GM20431 (cell line): Measurements from ENCODE around the gene SLC25A1.

Source experiments
- in situ Hi-C: fragments of 300-500 bp; cut with MseI, MboI; formaldehyde crosslinking; loops from one replicate; pipeline ENCODE4 v1.15.0; 2020; ENCODE audit warnings: low sequenced_read_pairs; ENCODE audit not compliant: unreplicated experiment

The SLC25A1 gene

DNA sequence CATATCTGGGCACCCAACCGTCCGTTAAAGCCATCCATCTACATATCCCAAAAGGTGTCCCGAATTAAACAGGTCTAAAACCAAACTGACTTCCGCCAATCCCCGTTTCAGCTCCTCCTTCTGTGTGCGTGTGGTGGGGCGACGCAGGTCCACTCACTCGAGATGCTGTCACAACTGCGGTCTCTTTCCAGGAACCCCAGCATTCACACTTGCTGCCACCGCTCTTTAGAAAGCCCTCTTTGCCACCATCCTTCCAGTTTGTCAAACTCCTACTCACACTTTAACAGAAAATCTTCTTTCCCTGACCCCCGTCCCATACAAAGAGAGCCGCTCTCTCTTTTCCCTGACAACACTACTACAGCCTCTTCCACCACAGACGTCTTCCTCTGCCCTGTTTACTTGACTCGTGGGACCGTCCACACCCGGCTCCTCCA is 34.6 kb downstream of the SLC25A1 start:
- in situ Hi-C loops, result no loop called here

DNA sequence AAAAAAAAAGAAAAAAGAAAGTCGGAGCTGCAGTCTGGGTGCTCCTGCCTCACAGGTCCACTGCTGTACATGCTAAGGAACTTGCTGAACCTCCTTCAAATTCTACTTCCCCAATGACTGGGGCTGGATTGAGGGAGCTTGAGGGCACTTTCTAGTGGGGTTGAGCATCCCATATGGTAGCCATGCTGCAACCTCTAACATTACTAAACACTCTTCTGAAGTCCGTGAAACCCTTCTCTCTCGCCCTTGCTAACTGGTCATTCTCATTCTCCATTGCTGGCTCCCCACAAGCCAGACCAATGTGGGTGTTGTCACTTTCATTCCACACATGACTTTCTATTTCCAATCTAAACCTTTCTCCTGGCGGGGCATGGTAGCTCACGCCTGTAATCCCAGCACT is 35.3 kb downstream of the SLC25A1 start:
- in situ Hi-C loops, result no loop called here

DNA sequence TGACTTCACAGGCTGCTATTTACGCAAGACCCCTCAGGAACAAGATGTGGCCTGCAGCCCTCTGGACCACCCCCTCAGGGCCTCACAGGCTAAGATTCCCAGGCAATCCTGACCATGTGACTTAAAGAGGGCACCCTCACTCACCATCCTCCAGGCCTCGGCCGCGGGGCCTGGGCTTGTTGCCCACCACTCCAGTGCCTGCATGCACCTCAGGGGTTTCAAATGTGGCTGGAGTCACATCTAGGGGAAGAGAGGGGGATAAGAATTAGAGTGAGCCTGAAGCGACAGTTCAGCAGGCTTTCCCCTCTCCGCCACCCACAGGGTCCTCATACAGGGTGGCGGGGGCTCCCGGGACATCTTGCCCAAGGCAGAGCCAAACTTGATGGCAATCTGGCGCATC is 36.1 kb downstream of the SLC25A1 start:
- in situ Hi-C loops, result no loop called here

DNA sequence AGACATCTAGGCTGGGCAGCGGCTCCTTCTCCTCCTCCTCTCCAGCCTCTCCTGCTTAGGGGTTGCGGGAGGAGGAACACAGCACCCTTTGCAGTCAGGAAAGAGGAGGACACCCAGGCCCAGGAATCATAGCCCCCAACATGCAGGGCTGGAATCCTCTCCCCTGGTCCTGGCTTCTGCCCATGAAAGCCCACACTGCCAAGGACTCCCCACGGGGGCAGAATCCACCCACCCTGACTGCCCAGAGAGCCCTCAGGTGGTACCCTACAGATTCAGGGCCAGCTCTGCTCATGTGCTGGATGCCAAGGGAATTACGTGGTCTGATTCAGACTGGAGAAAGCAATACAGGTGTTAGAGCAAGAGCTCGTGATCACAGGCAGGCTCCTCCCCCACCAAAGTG is 38.6 kb downstream of the SLC25A1 start:
- in situ Hi-C loops, result no loop called here

DNA sequence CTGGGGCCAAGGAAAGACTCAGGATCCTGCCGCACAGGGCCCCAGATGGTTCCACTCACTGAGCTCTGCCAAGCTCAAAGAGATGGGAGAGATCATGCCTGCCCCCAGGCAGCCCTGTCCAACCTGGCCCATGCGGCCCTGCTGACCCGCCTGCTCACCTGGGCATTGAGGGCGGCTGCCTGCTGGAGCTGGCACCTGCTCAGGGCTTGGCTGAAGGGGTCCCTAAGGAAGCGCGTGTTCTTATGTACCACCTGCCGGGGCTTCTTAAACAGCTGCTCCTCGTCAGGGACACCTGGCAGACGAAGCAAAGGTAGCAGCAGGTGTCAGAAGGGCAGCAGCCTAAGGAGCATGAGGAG is 39.6 kb downstream of the SLC25A1 start:
- in situ Hi-C loops, result no loop called here

DNA sequence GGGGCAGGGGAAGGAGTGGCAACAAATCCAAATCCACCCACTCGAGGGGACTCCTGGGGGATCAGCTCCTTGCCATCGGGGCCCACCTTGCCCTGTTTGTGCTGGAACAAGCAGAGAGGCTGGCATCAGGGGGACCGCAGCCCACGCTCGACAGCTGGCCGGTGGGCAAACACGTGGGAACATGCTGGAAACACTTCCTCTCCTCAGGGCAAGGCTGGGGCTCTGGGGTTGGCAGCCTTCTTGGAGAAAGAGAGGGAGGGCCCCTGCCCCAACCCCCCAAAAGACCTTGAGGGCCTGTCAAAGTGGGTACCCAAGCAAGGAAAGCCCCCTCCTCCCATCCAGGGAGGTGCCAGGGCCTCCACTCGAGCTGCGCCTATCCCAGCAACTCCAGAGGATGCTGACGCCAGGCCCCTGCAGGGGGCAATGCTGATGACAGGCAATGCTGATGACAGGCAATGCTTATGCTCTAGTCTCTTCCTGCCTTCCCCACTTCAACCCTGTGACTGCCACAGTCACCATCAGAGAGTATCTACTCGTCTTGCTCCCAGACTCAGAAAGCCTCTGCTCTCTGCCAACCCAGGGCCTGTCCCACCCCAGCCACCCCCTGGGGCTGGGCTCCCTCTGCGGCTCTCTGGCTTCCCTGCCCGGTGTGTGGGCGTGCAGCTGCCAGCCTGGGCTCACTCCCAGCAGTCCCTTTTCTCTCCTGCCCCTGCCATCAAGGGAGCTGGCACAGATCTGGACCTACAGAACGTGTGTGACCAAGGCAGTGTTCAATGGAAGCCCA is 40.1 kb downstream of the SLC25A1 start:
- in situ Hi-C loops, result no loop called here

DNA sequence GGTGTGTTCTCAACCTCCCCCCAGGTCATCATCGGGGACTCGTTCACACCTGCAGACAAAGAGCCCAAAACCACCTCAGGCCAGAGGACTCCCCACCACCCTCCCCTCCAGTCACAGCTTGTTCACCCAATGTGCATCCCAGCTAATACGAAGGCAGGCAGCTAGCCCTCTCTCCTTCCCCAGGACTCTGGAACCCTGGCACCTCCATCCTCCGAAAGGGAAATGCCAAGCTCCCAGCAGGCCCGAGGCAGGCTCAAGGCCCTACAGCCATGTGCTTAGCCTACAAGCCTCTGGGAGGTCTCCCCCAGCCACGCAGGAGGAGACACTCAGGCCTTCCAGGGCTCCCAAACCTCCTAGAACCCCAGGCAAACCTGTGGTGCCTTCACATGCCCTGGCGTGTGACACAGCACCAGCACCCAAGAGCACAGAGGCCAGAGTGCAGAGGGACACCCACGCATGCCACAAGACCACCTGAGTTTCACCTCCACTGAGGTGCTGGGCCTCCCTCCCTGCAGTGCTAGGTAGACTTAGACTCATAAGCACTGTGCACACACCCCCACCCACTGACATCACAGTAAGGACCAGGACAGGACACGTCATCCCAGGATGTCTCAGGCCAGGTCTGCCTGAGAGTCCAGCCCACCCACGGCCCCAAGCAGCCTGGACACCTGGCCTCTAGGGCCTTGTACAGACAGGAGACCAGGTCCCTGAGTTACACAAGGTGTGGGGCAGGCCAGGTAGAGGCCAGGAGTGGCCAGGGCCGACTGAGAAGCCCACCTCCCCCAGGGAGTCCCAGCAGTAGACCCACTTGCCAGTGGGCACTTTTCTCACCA is 40.9 kb downstream of the SLC25A1 start:
- in situ Hi-C loops, result no loop called here

DNA sequence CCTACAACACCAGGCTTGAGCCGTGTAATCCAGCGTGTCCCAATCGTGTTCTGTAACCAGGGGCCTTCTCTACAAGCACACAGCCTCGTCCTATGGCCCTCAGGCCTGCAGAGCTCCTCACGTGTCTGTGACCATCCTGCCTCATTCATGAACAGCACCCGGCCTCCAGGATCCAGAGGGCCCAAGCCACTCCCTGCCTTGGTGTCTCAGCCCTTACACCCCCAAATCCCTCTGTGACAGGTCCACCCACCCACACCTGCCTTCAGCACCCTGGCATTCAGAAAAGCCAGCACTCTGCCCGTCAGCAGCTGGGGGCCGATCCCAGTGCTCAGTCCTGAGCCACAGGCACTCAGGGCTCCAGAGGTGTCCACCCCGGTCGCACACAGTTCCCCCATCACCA is 41.6 kb downstream of the SLC25A1 start:
- in situ Hi-C loops, result no loop called here

DNA sequence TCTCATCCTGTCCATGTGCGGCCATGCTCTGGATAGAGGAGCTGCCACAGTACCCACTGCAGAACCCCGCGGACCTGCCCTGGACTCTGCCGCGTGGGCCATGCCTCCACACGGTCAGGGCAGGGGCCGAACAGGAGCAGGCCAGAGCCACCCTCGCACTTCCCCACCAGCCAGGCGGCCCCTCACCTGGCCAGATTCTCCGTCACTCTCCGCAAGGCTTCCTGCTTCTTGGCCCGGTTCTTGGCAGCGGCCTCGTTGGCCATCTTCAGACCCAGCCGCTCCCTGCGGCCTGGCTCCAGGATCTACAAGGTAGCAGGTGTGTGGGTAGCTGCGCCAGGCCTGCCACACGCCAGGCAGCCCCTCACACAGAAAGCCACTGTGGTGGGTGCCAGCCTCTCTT is 43.7 kb downstream of the SLC25A1 start:
- in situ Hi-C loops, result no loop called here

DNA sequence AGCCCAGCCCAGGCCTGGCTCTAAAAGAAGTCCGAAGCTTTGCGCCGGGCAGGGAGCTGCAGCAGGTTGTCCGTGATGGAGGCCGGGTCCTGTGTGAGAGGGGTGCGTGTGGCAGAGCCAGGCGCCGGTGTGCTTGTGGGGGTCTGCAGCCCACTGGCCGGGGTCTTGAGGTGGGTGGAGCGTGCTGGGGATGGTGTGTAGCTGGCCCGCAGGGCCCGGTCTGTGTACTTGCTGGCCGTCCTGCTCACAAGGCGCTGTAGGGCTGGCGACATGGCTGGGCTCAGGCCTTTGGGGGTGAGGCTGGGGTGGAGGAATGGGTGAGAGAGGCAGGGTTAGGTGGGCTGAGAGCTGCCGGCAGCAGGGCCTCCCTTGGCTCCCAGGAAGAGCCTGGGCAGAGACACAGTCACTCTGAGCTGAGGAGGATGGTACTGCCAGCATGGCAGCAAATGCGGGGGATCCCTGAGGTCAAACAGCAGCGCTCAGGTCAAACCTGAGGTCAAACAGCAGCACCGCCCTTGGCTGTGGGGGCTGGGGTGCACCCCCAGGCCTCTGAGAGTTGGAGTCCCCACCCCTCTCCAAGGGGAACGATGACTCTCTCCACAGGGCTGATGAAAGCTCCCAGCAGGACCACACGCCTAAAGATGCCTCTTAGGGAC is 44.2 kb downstream of the SLC25A1 start:
- in situ Hi-C loops, result no loop called here

DNA sequence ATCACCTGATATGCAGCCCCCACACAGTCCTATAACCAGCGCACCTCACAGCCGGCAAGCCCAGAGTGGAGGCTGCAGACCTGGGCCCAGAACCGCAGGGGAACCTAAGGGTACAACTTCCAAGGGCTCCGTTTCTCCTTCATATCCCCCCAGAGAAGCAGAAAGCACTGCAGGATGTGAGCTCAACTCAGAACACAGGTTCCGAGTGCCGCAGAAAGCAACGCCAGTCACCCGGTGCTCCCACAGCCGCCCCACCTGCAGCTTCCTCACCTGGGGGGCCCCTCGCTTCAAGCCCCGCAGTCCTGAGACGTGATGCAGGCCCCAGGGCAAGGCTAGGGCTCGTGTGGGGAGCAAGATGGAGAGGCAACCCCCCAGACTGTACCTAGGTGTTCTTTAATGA is 45.0 kb downstream of the SLC25A1 start:
- in situ Hi-C loops, result no loop called here

DNA sequence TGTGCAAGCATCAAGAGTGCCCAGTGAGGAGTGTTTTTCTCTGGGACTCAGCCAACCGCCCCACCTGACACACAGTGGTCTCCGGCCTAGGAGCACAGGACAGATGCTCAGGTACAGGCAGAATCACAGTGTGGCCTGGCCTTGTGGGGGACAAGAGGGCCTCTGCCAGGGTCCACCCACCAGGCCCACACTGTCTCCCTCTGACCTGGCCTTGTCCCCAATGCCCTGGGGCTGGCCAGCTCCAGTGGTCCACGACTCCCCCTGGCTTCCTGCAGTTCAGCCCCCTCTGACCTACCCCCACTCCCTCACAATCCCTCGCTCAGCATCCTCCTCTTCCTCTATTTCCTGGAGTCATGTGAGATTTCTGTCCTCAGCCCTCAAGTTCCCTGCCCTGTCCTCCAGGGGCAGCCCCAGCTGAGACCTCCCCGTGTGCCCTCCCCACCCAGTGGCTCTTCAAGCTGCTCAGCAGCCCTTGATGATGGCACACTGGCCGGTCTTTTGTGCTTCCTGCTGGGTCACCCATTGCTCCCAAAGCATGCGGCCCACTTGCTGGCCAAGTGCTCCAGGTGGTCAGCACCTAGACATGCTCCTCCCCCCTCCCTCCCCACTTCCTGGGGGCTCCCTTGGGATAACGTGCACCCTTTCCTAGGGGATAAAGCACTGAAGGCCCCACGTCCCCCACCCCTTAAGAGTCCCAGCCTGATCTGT is 45.7 kb downstream of the SLC25A1 start:
- in situ Hi-C loops, result no loop called here

DNA sequence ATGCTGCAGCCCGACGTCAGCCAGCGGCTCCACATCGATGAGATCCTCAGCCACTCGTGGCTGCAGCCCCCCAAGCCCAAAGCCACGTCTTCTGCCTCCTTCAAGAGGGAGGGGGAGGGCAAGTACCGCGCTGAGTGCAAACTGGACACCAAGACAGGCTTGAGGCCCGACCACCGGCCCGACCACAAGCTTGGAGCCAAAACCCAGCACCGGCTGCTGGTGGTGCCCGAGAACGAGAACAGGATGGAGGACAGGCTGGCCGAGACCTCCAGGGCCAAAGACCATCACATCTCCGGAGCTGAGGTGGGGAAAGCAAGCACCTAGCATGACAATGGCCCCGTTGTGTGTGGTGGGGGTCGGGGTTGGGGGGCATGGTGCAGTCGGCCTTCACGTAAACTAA is 46.4 kb downstream of the SLC25A1 start:
- in situ Hi-C loops, result no loop called here

DNA sequence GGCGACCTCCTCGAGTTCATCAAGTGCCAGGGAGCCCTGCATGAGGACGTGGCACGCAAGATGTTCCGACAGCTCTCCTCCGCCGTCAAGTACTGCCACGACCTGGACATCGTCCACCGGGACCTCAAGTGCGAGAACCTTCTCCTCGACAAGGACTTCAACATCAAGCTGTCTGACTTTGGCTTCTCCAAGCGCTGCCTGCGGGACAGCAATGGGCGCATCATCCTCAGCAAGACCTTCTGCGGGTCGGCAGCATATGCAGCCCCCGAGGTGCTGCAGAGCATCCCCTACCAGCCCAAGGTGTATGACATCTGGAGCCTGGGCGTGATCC is 46.9 kb downstream of the SLC25A1 start:
- in situ Hi-C loops, result no loop called here

DNA sequence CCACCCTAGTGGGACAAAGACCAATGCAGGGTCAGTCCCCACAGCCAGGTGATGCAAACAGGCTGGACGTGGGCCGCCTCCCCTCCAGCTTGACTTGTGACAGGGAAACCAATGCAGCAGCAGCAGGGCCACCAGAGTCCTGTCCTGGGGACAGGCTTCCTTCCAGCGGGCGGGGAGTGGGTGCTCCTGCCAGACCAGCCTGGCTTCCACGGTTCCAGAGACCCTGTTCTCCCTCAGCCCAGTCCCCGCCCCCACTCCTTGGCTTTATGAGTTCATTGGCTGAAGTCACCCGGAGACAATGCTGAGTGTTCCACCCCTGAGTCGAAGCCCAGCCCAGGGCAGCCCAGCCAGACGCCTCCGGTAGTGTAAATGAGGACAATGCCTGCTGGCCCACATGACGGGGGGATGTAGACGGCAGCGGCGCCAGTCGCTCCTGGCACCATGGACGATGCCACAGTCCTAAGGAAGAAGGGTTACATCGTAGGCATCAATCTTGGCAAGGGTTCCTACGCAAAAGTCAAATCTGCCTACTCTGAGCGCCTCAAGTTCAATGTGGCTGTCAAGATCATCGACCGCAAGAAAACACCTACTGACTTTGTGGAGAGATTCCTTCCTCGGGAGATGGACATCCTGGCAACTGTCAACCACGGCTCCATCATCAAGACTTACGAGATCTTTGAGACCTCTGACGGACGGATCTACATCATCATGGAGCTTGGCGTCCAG is 47.4 kb downstream of the SLC25A1 start, which contains the start of gene TSSK2:
Gene TSSK2 (plus strand): TSS at position 350 of the 726 bp plus-strand sequence. CDS start 92 bp downstream, at position 442.
- in situ Hi-C loops, result no loop called here

DNA sequence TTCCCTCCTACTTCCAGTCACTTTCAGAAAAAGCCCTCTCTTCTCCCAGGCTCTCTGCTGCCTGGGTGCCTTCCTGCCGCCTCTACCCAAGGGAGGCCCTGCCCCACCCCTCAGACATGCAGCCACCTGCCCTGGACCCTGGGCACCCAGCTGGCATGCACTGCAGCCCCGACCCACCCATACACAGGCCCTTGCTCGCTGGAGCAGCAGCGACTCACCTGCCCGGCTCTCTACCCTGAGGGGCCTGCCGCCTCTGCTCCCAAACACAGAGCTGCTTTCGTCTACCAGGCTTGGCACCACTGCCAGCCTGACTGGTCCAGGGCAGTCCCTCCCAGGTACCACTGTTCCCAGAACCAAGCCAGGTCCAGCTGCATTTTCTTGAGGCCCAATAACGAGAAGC is 48.7 kb downstream of the SLC25A1 start:
- in situ Hi-C loops, result no loop called here

DNA sequence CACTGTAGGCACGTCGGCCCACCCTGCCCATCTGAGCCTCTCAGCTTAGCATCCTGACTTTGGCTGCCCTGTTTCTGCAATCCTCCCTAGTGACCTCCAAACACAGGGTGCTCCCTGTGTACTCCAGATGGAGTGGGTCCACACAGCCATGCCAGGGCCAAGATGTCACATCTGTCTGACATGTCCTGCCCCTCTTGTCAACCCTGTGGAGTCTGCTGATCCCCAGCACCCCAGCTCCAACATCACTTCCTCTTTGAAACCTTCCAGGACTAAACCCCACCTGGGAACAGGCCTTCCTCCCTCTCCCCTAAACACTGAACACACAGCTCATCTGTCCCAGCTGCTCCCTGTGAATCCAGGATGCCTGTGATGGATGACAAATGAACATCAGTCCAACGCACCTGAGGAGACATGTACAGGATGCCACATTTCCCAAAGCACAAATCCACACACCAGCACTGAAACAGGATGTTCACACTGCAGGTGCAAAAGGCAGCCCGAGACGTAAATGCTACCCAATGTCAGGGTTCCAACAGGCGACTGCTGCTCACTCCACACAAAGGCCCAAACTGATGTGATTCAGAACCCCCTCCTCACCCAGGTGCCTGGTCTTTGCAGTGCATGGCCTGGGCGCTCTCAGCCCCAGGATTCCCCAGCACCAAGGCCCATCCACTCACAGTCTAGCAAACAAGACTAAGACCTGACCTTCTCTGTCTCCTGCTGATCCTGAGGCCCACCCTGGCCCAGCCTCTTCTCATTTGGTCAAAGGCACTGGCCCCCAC is 49.4 kb downstream of the SLC25A1 start:
- in situ Hi-C loops, result no loop called here

DNA sequence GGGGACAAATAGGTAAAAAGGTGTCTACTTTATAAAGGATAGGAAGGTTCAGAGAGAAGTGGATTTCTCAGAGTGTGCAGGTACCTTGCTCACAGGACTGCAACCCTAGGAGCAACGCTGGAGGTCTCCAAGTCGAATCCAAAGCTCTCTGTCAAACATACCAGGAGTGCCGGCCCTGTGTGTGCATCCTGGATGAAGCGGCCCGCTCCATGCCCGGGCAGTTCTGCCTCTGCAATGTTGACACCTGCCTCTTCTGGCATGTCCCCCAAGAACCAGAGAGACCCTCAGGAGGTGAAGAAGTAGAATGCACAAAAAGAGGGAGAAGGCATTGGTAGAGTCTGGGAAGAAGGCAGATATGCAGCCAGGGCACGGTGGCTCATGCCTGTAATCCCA is 50.5 kb downstream of the SLC25A1 start:
- in situ Hi-C loops, result no loop called here

DNA sequence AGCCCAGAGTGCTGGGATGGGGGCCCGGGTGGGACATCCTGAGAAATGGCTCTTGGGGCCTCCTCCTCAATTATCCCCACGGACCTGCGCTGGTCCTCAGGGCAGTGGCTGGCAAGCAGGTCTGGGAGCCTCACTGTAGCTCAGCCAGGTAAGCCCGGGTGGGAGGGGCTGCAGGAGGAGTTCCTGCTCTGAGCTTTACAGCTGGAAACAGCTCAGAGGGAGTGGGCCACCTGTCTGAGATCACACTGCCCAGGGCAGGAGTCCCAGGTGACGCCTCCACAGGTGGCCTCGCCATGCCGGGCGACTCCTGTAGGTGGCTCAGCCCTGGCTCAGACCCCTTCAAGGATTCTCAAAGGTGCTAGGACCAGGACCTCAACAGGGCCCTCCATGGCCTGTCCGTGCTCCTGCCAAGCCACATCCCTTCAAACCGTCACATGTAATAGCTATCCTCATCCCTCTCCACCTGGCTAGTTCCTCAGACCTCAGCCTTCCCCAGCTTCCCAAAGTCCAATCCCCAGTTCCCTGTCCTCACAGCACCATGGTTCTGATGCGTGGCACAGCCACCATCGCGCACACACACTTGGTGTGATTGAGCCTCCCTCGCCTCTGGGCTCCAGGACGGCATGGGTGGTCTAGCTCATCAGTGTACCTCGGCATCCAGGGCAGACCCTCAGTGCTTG is 51.1 kb downstream of the SLC25A1 start:
- in situ Hi-C loops, result no loop called here
